Left lobe of liver (tissue), 2 donors: ENCODE results near the gene GREB1. TPM values are rescaled to one million over a fixed set of nuclear protein-coding genes. Genes with fewer than 3 reads are reported as not detected.

ENCODE experiments used
- ATAC-seq: fragments of 200-7000 bp; cut with Tn5 transposase; one replicate; pipeline ENCODE4 v1.9.1; 2020; ENCODE audit warnings: mild to moderate bottlenecking, moderate library complexity
- DNase-seq: peaks from one replicate; pipeline ENCODE4 v3.0.0-alpha.2; 2020; ENCODE audit warnings: low spot score
- total RNA-seq: library from RNA; stranded (reverse); gene quantifications from one replicate; pipeline ENCODE4 v1.2.1, GENCODE V29; 2021
- donor health status: DM: no; HTN: no; CAD: no; lungs with moderate emphysema.
- donor health status: DM: no; HTN: yes; CAD: no.

GREB1 gene
- total RNA-seq, 1 donor from 2014 or later: 22.4 TPM

- ATAC-seq (no peak), DNase-seq (no peak)
These were observed 1.1 kb downstream of the GREB1 start for GRCh38 chr2:11534746-11535484.

GRCh38 chr2:11535899-11536344, 2.1 kb downstream of the GREB1 start:
- no peak for DNase-seq
- no peak for ATAC-seq

- ATAC-seq (no peak), DNase-seq (no peak)
These were observed 4.1 kb downstream of the GREB1 start for GRCh38 chr2:11537951-11538350.

- DNase-seq (peak; percentile 90), ATAC-seq (peak; percentile 82)
These were observed 5.7 kb downstream of the GREB1 start for GRCh38 chr2:11539317-11540147.

GRCh38 chr2:11540148-11540995, 6.5 kb downstream of the GREB1 start:
- peak; percentile 54 for ATAC-seq

GRCh38 chr2:11540996-11541692, 7.3 kb downstream of the GREB1 start:
- no peak for DNase-seq
- no peak for ATAC-seq

More at GRCh38 chr2:11540148-11540995, 6.5 kb downstream of the GREB1 start:
- DNase-seq: peak; percentile 54

GRCh38 chr2:11541693-11542274, 7.9 kb downstream of the GREB1 start:
- ATAC-seq: no peak
- no peak for DNase-seq

GRCh38 chr2:11542275-11542819, 8.5 kb downstream of the GREB1 start:
- DNase-seq: no peak

GRCh38 chr2:11543337-11544216, 9.7 kb downstream of the GREB1 start:
- no peak for ATAC-seq
- peak; percentile 22 for DNase-seq

More at GRCh38 chr2:11542275-11542819, 8.5 kb downstream of the GREB1 start:
- ATAC-seq: peak; percentile 37

GRCh38 chr2:11546072-11546471, 12.2 kb downstream of the GREB1 start:
- ATAC-seq (no peak), DNase-seq (no peak)

GRCh38 chr2:11547912-11548497, 14.2 kb downstream of the GREB1 start:
- peak; percentile 16 for DNase-seq
- no peak for ATAC-seq

GRCh38 chr2:11550302-11550701, 16.5 kb downstream of the GREB1 start:
- ATAC-seq (peak; percentile 80), DNase-seq (peak; percentile 39)

- DNase-seq: peak; percentile 47
- peak; percentile 88 for ATAC-seq
These were observed 17.2 kb downstream of the GREB1 start for GRCh38 chr2:11550901-11551568.

GRCh38 chr2:11551569-11552259, 17.9 kb downstream of the GREB1 start:
- DNase-seq (peak; percentile 29), ATAC-seq (no peak)

- no peak for ATAC-seq
These were observed 18.4 kb downstream of the GREB1 start for GRCh38 chr2:11552260-11552638.

GRCh38 chr2:11553661-11554398, 20.0 kb downstream of the GREB1 start:
- ATAC-seq (no peak), DNase-seq (peak; percentile 16)

More at GRCh38 chr2:11552260-11552638, 18.4 kb downstream of the GREB1 start:
- peak; percentile 28 for DNase-seq

- ATAC-seq (no peak), DNase-seq (no peak)
These were observed 20.5 kb downstream of the GREB1 start for GRCh38 chr2:11554399-11554716.
